ENCODE measurements around the gene JADE2. TPM values are rescaled to one million over a fixed set of nuclear protein-coding genes. Genes with fewer than 3 reads are reported as not detected.

Gene JADE2
- total RNA-seq, 1 experiment from 2014 or later: 39.9 TPM

DNA sequence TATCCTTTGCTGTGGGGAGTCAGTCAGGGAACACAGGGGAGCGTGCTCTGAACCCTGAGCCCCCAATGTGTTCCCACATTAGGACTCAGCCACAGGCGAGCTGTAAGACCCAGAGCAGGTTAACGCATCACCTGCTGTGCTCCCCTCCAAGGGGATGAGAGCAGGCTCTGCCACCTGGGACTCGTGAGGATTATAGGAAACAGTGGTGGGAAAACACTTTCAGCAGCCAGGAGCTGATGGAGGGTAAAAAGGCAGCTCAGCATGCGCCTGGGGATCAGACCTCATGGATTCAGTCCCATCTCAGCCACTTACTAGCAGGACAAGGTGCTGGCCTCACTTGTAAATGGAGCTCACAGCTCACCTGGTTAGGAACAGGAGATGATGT lies 9.2 kb downstream of the JADE2 start:
- ChIA-PET CTCF (no interaction called here), RAD21 (ENCODE audit: low non-redundant PET in 1 of 2, low total read pairs in 2 of 2, uncharacterized antibody in 2 of 2, unreplicated experiment in 2 of 2) (no interaction called here), POLR2A (interaction anchor here (0.6 kb wide), 1 partner anchor 75 kb away, joined by 3 read pairs; no protein-coding TSS in a partner anchor)
- no peak overlapping the region for H3K27ac ChIP-seq (ENCODE audit: low read depth, low read length)
- intact Hi-C loops (cut with micrococcal nuclease): no loop called here
- H3K27me3 ChIP-seq (ENCODE audit: insufficient read depth, low read length): no peaks in the 10 kb centered on the region
- no peak overlapping the region for H3K4me3 ChIP-seq (replicated peaks in 1 of 2; ENCODE audit: low read depth in 1 of 2, low read length in 2 of 2)
- H3K79me2 ChIP-seq (ENCODE audit: insufficient read depth, low read length): peaks cover 30% of the 10 kb centered on the region
- H4K20me1 ChIP-seq (ENCODE audit: insufficient read depth): no peaks in the 10 kb centered on the region
- H3K9ac ChIP-seq (ENCODE audit: low read length): no peak overlapping the region
- H3K9me3 ChIP-seq (ENCODE audit: control insufficient read depth in 1 of 2, insufficient read depth in 1 of 2, low read depth in 1 of 2, low read length in 2 of 2): no peaks in the 10 kb centered on the region
- no TSS peak for BruUV-seq (replicated peaks)
- TF ChIP-seq SIN3A (IDR thresholded peaks at IDR 0.05; ENCODE audit: low read depth): no peak
- ATAC-seq (no peak), DNase-seq (ENCODE audit: low read depth, low spot score) (no peak)
- no peaks in the 10 kb centered on the region for H3K9me2 ChIP-seq (ENCODE audit: insufficient read depth)
- peaks cover 13 to 19% of the 10 kb centered on the region in 2 experiments for H3K4me1 ChIP-seq (ENCODE audit: control insufficient read depth in 1 of 2, insufficient read depth in 2 of 2, low read length in 2 of 2)
- no peak overlapping the region for H2AFZ ChIP-seq (ENCODE audit: low read depth, low read length, poor library complexity, severe bottlenecking)
- H3K36me3 ChIP-seq (ENCODE audit: control insufficient read depth in 1 of 2, insufficient read depth in 2 of 2, low read length in 2 of 2): peaks cover 2 to 9% of the 10 kb centered on the region in 2 experiments; a peak in 3 of 4 replicates
- H3K4me2 ChIP-seq (ENCODE audit: low read length): no peak overlapping the region

- H3K79me2 ChIP-seq (ENCODE audit: insufficient read depth, low read length): peaks cover 25% of the 10 kb centered on the region
- peaks cover 2 to 9% of the 10 kb centered on the region in 2 experiments; a peak in 3 of 4 replicates for H3K36me3 ChIP-seq (ENCODE audit: control insufficient read depth in 1 of 2, insufficient read depth in 2 of 2, low read length in 2 of 2)
- DNase-seq (ENCODE audit: low read depth, low spot score): no peak
- H3K4me2 ChIP-seq (ENCODE audit: low read length): no peak overlapping the region
- ChIA-PET RAD21 (ENCODE audit: low non-redundant PET in 1 of 2, low total read pairs in 2 of 2, uncharacterized antibody in 2 of 2, unreplicated experiment in 2 of 2) (no interaction called here), POLR2A (no interaction called here), CTCF (no interaction called here)
- H3K4me3 ChIP-seq (replicated peaks in 1 of 2; ENCODE audit: low read depth in 1 of 2, low read length in 2 of 2): no peak overlapping the region
- no peaks in the 10 kb centered on the region for H4K20me1 ChIP-seq (ENCODE audit: insufficient read depth)
- H3K9ac ChIP-seq (ENCODE audit: low read length): no peak overlapping the region
- no peaks in the 10 kb centered on the region for H3K27me3 ChIP-seq (ENCODE audit: insufficient read depth, low read length)
- no peaks in the 10 kb centered on the region for H3K9me2 ChIP-seq (ENCODE audit: insufficient read depth)
- intact Hi-C loops (cut with micrococcal nuclease): no loop called here
- no peak for TF ChIP-seq ZFX (IDR thresholded peaks at IDR 0.05)
- TF ChIP-seq, protein P1, sequence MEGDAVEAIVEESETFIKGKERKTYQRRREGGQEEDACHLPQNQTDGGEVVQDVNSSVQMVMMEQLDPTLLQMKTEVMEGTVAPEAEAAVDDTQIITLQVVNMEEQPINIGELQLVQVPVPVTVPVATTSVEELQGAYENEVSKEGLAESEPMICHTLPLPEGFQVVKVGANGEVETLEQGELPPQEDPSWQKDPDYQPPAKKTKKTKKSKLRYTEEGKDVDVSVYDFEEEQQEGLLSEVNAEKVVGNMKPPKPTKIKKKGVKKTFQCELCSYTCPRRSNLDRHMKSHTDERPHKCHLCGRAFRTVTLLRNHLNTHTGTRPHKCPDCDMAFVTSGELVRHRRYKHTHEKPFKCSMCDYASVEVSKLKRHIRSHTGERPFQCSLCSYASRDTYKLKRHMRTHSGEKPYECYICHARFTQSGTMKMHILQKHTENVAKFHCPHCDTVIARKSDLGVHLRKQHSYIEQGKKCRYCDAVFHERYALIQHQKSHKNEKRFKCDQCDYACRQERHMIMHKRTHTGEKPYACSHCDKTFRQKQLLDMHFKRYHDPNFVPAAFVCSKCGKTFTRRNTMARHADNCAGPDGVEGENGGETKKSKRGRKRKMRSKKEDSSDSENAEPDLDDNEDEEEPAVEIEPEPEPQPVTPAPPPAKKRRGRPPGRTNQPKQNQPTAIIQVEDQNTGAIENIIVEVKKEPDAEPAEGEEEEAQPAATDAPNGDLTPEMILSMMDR (IDR thresholded peaks at IDR 0.05 in 2 of 3, conservative IDR thresholded peaks at IDR 0.05 in 1 of 3; ENCODE audit: borderline replicate concordance in 1 of 3, insufficient read depth in 1 of 3, low read depth in 2 of 3, low read length in 2 of 3): no peak
- no peak for TF ChIP-seq SP1 (IDR thresholded peaks at IDR 0.05; ENCODE audit: low read depth)
- no peak for TF ChIP-seq ZNF274 (IDR thresholded peaks at IDR 0.05; ENCODE audit: low read depth, low read length)
- TF ChIP-seq JUND (IDR thresholded peaks at IDR 0.05): no peak
- TF ChIP-seq CEBPB (IDR thresholded peaks at IDR 0.05; ENCODE audit: low read depth): no peak
- no peak for TF ChIP-seq EZH2 (IDR thresholded peaks at IDR 0.05)
- no peak for TF ChIP-seq FOSL1 (IDR thresholded peaks at IDR 0.05; ENCODE audit: low read depth)
- TF ChIP-seq POLR2A (IDR thresholded peaks at IDR 0.05; ENCODE audit: borderline replicate concordance, extremely low read depth, insufficient read depth, insufficient read length): no peak
- TF ChIP-seq CBX3 (IDR thresholded peaks at IDR 0.05; ENCODE audit: low read depth): no peak
- no peak for TF ChIP-seq SRF (IDR thresholded peaks at IDR 0.05; ENCODE audit: low read depth)
- TF ChIP-seq TCF7L2 (IDR thresholded peaks at IDR 0.05; ENCODE audit: borderline replicate concordance, extremely low read depth, insufficient read depth, insufficient read length): no peak
- ATAC-seq: no peak
- no TSS peak for BruUV-seq (replicated peaks)
- no peak overlapping the region for H3K27ac ChIP-seq (ENCODE audit: low read depth, low read length)
- no peak overlapping the region for H2AFZ ChIP-seq (ENCODE audit: low read depth, low read length, poor library complexity, severe bottlenecking)
- H3K4me1 ChIP-seq (ENCODE audit: control insufficient read depth in 1 of 2, insufficient read depth in 2 of 2, low read length in 2 of 2): peaks cover 5 to 6% of the 10 kb centered on the region in 2 experiments; a peak in 3 of 4 replicates
- no peaks in the 10 kb centered on the region for H3K9me3 ChIP-seq (ENCODE audit: control insufficient read depth in 1 of 2, insufficient read depth in 1 of 2, low read depth in 1 of 2, low read length in 2 of 2)
These were observed 11.4 kb downstream of the JADE2 start for GRCh38 chr5:134536876-134537275.
